Measurements from ENCODE around the gene BBX.

BBX gene

DNA sequence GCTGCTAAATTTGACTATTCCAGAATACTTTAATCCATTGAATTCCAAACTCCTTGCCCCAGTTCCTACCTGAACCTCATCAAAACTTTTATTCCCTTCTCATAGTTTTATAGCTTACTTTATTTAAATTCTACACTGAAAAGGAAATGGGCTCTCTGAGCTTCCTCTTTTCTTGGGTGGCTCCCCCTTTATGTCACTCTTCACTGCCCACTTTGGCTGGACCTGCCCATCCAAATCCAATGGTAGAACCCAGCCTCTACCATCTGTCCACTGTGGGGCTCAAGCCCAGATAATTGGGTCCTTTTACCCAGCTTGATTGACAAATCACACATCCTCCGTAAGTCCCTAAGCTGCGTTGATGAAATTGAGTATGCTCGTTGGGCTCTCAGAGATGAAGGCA is 216.5 kb downstream of the BBX start:
- DNase-seq (ENCODE audit: low spot score) (no peak), FAIRE-seq (no peak)

DNA sequence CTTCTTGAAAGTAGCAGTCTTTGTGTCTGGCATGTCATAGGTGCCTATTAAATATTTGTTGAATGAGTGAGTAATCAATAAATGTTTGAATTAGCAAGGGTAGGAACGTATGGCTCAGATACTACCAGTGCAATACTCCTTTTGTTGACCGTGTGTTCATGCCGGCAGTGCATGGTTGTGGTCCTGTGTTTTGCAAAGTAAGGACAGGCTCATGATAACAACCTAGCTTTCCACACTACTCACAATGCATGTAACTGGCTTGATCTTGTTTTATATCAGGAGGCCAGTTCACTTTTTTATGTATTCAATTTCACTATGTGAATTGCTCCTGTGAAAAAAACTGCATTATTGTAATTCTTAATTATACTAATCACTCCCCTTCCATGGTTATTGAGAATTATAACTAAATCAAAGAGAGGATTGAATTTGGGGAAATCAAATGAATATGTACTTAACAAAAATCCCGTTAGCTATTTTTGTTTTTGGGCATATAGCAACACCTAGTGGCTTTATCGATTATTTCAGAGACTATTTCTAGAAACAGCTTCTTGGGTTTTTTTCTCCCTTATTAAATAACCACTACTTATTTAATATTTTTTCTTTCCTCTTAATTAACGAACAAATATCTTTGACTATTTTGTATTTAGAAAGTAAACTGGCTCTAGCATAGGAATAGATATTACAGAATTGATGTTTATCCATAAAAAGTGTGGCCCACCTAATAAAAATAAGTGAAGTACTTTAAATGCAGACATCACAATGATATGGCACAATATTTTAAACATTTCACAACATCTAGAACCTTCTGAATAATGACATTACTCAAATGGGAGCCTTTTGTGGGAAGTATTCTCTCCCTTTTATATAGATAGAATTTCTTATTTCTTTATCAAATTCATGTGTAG is 218.5 kb downstream of the BBX start:
- FAIRE-seq (no peak), DNase-seq (ENCODE audit: low spot score) (no peak)

DNA sequence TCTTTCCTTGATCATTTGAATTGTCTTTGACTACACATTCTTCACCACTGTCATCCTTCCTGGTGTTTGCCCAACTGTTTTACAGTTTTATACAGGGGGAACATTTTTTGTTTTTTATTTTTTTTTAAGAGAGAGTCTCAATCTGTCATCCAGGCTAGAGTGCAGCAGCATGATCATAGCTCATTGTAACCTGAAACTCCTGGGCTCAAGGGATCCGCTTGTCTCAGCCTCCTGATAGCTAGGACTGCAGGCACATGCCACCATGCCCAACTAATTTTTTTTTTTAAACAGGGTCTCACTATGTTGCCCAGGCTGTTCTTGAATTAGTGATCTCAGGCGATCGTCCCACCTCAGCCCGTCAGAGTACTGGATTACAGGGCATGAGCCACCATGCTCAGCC is 222.6 kb downstream of the BBX start:
- DNase-seq (ENCODE audit: low spot score) = no peak
- FAIRE-seq = no peak

DNA sequence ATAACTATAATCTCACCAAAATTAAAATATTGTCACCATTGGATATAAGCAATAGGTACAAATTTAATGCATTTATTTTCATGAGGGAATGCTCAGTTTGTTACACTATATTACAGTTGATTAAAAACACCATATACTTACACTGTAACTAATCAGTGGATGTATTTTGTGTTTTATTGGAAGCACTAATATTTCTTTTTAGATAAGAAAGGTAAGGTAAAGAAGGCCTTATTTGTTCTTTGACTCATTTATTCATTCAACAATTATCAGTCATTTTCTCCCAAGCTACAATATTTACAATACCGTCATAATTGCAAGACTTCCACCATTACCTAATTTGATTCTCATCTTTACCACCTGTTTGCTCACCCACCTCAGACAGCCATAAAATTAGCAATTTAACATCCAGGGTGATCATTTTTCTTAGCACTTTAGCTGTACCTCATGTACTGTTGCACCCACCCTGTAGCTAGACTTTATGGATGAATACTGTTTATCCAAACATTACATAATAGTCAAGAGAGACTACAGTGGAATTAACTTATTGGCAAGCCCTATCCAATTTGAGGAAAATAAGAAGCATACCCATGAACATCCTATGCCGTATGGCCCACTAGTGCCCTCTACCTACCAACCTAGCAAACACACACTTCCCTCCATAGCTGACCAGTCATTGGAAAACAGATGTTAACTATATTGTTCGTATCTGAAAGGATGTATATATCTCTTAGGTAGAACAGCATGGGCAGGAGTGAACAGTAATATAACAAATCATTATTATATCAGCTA is 229.6 kb downstream of the BBX start:
- DNase-seq (ENCODE audit: low spot score) (no peak), FAIRE-seq (peak; percentile 86)

DNA sequence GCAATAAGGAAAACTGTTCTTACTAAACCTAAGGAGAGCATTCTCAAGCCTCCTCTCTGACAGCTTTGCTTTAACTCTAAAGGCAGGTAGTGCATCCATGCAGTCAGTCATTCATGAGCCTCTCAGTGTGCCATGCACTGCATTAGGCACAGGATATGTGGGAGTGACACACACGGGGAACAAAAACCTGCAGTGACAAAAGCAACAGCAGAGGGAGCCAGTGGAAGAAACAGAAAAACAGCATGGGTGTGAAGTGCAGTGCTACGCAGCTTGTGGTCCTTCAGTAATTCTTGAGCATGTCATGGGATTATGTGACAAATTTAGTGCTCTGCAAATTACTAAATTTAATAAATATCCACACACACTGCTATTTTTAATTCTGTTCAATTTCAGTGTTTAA is 230.7 kb downstream of the BBX start:
- FAIRE-seq (no peak), DNase-seq (ENCODE audit: low spot score) (peak; percentile 40)

DNA sequence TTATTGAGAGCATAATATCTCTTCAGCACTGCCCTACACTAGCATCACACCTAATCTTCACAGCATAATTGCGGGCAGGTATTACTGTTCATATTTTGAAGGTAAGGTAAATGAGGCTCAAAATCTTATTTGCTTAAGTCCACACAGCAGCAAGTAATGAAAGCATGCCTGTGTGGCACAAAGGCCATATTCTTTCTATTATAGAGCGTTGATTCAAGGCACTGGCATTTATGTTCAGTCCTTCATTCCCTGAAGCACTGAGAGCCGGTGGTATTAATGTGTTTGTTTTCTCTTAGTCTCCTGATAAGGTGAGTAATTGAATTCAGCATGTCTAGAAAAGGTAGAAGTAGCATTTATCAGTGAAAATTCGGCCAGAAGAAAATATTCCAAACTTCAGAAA is 231.2 kb downstream of the BBX start:
- DNase-seq (ENCODE audit: low spot score) (no peak), FAIRE-seq (no peak)

DNA sequence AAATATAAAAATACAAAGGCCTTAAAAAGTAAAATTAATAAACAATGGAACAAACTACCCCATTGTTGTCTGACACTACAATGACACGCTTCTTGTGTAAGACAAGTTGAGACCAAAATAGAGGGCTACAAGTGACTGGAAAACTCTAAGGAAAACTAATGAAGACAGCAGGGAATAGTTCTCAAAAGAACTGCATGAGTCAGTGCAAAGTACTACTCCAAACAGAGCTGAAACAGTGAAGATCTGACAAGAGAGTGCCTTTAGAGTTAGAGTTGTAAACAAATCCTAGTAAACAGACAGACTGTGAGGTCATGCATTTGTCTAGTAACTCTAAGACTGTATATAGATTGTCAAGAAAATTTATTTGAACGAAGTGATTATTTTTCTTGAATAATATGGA is 233.9 kb downstream of the BBX start:
- FAIRE-seq (peak; percentile 62), DNase-seq (ENCODE audit: low spot score) (no peak)

DNA sequence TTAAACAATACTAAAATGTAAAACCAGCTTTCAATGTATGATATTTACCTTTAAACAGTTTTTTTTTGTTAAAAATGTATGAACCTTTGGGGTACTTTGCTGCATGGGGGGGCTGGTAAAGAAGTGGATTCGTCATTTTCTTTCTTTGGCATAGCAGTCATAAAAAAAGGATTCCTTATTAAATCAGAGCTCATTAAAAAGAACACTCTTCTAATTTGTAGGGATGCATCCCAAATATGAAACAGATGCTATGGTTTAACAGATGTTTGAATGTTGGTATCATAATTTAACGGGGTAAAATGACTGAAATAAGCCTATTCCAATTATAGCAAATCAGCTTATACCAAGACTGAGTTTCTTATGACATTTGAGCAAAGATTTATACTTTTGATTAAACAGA is 234.4 kb downstream of the BBX start:
- FAIRE-seq (no peak), DNase-seq (ENCODE audit: low spot score) (no peak)

DNA sequence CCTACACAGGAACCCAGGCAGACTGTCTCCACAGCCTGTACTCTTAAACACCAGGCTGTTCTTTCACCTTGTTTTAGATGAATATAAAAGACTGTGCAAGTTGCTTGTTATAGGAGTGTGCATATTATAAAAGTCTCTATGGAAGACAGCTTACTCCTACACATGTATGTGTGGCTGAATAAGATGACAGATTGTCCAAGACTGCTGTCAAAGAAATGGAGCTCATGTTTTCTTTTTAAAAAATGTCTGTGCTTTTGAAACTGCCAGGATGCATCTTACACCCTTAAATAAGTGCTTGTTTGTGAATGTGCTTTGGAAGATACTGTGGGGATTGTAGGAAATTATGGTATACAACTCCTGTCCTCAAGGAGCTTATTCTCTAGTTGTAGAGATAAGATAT is 237.4 kb downstream of the BBX start:
- DNase-seq (ENCODE audit: low spot score) = no peak
- no peak for FAIRE-seq

DNA sequence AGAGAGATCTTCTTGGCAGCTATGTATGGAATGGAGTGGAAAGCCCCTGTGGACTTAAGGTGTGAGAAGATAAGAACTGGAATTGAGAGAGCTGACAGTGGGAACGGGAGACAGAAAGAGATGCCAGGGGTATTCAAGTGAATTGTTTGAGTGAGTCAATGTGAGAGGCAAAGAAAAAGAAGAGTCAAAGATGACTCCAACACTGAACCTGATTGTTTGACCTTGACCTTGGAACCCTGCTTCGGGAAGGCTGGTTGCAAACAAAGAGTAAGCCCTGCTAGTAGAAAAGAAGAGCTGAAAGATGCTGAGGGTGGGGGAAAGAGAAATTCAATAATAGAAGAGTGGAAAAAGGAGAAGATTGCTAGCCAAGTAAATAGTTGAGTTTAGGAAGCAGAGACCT is 238.6 kb downstream of the BBX start:
- no peak for FAIRE-seq
- no peak for DNase-seq (ENCODE audit: low spot score)

DNA sequence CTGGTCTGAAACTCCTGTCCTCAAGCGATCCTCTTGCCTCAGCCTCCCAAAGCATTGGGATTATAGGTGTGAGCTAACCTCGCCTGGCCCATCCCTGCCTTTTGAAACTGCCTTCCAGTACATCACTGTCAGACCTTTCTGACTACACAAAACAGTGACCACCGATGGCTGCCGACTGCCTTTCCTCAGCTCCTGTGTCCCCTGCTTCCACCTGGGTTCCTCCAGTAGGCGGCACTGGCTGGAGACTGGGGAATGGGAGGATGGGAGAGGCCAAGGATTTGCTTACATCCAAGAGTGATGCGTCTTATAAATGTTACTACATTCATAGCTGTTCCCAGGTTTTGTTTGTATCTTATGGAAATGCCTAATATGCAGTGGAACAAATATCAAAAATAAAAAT is 242.8 kb downstream of the BBX start:
- no peak for FAIRE-seq
- no peak for DNase-seq (ENCODE audit: low spot score)

DNA sequence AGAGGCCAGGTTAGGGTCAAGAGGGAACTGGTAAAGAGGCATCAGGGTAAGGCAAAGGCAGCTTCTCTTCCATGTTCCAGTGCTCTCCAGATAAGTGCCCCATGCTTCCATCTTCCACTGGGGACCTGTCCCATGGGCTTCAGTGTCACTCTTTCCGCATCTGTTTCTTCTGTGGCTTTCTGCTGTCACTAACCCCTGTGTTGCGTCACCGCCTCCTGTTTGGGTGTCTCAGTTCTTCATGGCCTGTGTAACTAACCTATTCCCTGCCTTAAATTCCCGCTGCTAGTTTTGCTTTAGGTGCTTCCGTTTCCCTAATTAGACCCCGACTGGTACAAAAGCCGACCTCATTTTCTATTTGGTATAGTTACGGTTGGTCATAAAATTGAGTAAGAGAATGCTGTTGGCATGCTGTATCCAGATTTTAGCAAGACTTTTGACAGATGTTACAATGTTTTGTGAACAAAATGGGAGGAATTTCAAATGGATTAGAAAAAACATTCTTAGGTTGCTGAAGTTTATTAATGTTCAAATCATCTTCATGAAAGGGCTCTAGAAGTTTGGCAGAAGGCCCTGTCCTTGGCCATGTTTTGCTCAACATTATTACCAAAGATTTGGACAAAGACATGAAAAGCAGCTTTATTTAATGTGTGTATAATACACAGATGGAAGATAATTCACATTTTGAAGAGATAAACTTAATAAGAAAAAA is 245.3 kb downstream of the BBX start:
- FAIRE-seq = no peak
- no peak for DNase-seq (ENCODE audit: low spot score)

DNA sequence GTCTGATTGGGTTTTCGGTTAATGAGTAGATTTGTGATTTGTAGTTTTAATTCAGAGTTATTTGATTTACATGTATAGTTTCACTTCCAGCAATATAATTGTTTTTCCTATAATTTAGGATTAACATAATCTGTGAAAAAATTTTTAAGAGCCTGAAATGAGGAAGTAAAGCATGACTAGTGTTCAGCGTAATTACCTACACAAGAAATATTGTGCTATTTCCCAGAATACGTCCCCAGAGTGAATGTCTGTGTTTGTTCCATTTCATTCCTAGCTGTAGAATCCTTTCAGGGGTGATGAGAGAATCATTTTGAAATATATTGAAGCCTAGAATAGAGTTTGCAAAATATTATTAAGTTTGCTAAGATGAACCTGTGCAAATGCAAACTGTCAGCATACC is 247.1 kb downstream of the BBX start:
- FAIRE-seq (no peak), DNase-seq (ENCODE audit: low spot score) (no peak)

DNA sequence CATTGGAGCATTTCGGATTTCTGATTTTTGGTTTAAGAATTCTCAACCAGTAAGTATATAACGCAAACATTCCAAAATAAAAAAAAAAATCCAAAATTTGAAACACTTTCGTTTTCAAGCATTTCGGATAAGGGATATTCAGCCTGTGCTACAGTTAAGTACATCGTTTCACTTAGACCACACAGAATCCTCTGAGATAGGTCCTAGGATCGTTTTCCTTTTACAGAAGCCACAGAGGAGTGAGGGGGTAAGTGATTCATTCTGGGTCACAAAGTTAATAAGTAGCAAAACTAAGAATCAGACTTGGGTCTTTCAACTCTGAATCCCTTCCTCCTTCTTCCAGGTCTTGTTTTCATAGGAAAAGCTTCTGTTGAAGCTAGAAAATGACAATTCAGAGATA is 249.3 kb downstream of the BBX start:
- no peak for FAIRE-seq
- no peak for DNase-seq (ENCODE audit: low spot score)

DNA sequence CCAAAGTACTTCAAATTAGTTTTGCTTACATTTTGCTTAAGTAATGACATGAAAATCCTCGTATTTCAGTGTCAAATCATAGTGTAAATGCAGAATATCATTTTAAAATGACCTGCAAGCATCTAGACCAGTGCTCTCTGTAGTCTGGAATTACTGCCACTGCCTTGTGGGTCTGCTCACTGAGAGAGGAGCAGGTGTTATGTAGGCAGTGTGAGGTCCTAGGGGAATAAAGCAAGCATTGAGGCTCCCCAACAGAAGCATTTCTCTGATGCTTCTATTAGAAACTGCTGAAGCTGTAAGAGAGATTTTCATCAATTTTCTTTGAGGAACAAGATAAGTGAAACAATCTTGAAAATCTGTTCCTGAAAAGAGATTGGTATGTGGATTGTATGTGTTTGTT is 253.2 kb downstream of the BBX start:
- DNase-seq (ENCODE audit: low spot score) (no peak), FAIRE-seq (no peak)

DNA sequence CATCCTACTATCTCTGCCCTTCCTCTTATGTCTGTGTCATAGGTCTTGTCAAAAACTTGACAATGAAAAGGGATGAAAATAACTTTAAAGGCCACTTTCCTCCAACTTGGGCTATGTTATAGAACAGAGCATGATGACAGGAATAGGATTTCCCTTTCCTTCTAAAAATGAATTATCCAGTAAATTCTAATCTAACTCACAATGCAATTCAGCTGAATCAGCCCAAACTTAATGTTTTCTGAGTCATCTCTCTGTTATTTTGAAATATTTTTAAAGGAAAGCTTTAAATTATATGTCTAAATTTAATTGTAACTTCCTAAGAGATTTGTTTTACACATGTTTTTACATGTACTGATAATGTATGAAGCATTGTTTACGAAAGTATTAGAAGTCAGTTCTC is 258.5 kb downstream of the BBX start:
- FAIRE-seq (no peak), DNase-seq (ENCODE audit: low spot score) (no peak)

DNA sequence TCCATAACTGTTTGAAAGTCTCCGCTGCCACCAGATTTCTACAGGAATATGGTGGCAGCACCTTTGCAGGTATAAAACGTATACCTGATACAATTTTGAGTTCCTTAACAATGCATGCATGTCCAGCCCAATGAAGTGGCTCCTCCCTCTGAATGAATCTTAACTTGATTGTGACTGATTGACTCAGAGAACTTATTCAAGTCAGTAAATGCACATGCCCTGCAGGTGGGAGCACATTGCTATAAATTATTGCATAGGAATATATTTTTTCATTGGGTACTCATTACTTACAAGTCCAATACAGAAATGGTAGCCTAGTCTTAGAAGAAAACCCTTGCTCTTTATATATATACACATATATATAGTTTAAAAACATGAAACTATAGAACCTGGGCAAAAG is 259.3 kb downstream of the BBX start:
- DNase-seq (ENCODE audit: low spot score) (no peak), FAIRE-seq (no peak)

DNA sequence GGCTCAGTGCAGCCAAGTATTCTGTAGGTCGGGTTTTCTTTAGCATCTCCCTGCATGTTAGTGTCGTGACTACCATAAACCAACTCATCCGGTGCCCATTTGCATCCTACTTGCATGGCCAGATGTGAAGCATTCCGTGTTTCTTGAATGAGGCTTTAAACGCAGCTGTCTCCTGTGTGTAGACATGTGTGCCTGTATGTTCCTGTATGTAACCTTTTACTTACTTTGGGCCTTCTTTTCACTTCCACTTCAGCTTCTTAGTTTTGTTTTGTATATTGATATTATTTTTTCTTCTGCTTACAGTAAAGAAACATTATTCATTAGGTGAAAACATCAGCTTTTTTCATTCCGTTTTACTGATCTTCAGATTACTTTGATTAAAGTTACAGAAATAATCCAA is 267.9 kb downstream of the BBX start:
- no peak for DNase-seq (ENCODE audit: low spot score)
- FAIRE-seq = no peak

DNA sequence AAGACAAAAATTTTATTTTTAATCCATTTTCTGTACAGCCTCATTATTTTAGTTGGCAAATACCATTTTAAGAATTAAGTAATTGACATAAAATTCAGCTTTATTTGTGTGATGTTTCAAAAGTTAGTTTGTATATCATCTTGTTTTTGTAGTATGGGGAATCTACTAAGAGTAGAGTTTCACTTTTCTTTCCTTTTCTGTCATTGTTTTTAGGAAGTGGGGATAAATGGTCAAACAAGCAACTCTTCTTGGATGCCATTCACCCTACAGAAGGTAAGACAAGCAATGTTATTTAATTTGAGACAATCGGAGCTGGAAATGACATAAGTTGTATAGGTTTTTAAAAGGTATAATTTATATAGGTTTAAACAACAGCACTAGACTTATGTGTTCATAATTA is 268.3 kb downstream of the BBX start:
- FAIRE-seq = no peak
- no peak for DNase-seq (ENCODE audit: low spot score)

DNA sequence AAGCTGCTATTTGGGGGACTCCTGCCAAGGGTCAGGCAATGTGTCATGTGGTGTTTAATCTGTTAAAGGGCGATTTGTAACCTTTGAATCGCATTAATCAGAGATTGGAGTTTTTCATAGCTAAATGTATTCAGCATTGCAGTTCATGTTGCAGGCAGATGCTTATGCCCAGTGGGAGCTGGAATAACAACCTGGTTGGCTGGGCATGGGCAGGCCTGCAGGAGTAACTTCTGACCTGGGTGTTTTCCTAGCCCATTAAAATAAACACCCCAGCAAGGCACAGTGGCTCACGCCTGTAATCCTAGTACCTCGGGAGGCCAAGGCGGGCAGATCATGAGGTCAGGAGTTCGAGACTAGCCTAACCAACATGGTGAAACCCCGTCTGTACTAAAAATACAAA is 268.7 kb downstream of the BBX start:
- DNase-seq (ENCODE audit: low spot score) (no peak), FAIRE-seq (peak; percentile 5)

DNA sequence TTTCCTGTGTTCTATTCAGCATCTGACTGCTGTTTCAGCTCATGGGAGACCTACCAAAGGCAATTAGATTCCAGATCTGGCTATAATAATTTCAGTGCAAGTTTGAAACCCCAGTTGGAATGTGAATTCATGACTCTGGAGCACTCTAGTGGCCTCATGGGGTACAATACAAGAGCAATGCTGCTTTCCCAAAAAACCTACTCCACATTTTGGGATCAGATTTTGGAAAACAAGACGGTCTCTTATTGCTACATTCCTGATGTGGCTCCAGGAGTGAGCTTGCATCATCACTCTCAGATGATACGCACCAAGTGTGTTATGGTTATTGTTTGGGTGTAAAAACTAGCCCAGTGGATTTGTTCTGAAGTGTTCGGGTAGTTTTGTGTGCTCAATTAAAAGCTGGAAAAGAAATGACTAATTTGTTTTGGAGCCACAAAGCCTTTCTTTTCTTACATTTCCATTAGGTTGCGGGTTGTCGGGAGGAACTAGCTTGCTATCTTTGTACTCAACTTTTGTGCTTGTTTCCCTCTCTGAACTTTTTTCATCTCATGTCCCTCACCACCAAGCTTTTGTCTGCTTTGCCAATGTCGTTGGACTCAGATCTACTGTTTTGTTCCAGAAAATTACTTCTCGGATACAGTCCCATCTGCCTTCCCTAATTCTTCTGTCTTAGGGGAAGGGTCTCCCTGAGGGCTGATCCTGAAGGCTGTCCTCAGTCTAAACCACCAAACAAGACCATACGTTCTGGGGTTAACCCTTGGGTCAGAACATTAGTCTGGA is 272.1 kb downstream of the BBX start:
- DNase-seq (ENCODE audit: low spot score) = peak; percentile 11
- no peak for FAIRE-seq

Measured in urothelium cell line (cell line).